KOPT-K1 (cell line): ENCODE data around the gene SKIL.

Experiments used
- H3K27ac ChIP-seq: fragments of 200-600 bp; sonication (generic); 2 replicates; pipeline ENCODE4 v1.5.1; 2016; ENCODE audit warnings: antibody characterized with exemption, mild to moderate bottlenecking, low read depth, low read length; ENCODE audit not compliant: poor library complexity, severe bottlenecking
- H3K36me3 ChIP-seq: fragments of 200-600 bp; sonication (generic); 2 replicates; pipeline ENCODE4 v1.5.1; 2017; ENCODE audit warnings: antibody characterized with exemption, mild to moderate bottlenecking, low read length, moderate library complexity; ENCODE audit not compliant: insufficient read depth
- H3K9me3 ChIP-seq: fragments of 200-600 bp; sonication (generic); 2 replicates; pipeline ENCODE4 v1.5.1; 2017; ENCODE audit warnings: antibody characterized with exemption, low read length, mild to moderate bottlenecking; ENCODE audit not compliant: insufficient read depth, poor library complexity, severe bottlenecking

The SKIL gene

DNA sequence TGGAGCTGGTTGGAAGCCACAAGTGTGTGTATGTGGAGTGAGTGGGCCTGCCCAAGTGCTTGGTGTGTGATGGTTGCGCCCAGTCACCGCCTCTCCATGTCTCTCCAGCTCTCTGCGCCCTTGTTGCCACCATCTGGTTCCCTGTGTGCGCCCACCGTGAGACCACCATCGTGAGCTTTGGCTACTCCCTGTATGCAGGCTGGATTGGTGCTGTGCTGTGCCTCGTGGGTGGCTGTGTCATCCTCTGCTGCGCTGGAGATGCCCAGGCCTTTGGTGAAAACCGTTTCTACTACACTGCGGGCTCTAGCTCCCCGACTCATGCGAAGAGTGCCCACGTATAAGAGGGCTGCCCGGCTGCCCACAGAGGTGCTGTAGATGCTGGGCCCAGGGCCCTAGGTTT, 74.9 kb downstream of the SKIL start:
- Histone ChIP-seq H3K36me3 (no peaks in the 10 kb centered on the region), H3K27ac (no peak overlapping the region), H3K9me3 (no peaks in the 10 kb centered on the region)

DNA sequence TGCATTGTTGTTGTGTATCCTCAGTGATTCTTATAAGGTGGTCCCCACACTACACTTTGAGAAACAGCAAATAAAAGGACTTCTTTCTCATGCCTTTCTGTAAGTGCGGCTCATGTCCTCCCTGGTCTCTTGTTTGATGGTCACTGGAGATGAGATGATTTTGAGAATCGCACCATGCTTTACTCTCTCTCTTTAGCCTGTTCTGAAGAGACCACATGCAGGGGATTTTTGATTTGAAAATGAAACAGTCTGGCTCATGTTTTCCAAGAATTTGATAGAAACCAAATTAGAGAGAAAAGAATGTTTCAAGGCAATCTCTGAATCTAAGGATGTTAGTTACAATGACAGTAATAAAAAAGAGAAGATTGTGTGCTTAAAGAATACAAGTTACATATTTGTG, 79.2 kb downstream of the SKIL start:
- Histone ChIP-seq H3K9me3 (no peaks in the 10 kb centered on the region), H3K36me3 (no peaks in the 10 kb centered on the region), H3K27ac (no peak overlapping the region)

DNA sequence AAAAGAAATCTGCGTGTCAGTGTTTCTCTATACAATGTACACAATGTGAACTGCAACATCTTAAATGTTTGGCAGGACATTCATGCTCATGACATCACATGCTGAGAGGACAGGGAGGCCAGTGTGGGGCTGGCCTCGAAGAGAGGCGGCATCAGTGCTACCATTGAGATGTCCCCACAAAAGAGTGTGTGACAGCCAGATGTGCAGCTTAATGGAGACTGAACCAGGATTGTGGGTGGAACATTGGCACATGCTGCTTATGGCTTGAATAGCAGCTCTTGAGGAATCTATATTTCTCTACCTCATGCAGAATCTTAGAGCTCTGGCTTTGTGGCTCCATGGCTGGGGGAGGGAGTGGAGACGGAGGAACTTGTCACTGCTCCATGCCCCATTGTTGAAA, 79.7 kb downstream of the SKIL start:
- H3K27ac ChIP-seq = no peak overlapping the region
- H3K36me3 ChIP-seq = no peaks in the 10 kb centered on the region
- no peaks in the 10 kb centered on the region for H3K9me3 ChIP-seq

DNA sequence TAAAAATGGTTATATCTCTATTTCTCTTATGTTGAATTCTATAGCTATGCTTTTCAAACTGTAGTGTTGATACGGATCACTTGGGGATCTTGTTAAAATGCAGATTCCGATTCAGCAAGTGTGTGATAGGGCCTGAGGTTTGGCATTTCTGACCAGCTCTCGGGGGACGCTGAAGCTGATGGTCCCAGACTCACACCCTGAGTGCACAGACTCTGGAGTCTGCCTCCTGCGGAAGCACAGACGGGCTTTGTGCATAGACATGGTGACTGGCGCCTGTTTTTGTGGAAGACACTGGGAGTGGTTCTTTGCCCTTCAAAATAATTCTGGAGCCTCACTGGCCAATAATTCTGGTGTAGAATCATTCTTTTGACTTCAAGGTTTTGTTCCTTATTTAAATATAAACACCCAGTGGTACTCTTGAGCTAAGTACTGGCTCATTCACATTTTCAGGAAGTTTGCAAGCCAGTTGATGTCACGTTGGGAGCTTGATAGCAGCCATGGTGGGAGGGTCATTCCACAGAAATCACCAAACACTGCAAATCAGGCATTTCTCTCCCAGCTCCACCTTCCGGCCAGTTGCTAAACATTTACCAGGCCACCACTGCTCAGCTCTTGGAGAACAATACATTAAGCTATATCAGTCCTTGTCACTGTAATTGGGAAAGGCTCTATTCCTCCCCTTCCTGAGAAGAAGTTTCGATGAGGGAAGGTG, 80.3 kb downstream of the SKIL start:
- no peaks in the 10 kb centered on the region for H3K9me3 ChIP-seq
- H3K27ac ChIP-seq = no peak overlapping the region

GRCh38 chr3:170438836-170439235, 81.3 kb downstream of the SKIL start:
- Histone ChIP-seq H3K36me3 (no peaks in the 10 kb centered on the region), H3K9me3 (no peaks in the 10 kb centered on the region), H3K27ac (no peak overlapping the region)

More for the DNA sequence above, 80.3 kb downstream of the SKIL start:
- no peaks in the 10 kb centered on the region for H3K36me3 ChIP-seq

- no peak overlapping the region for H3K27ac ChIP-seq
- H3K9me3 ChIP-seq = no peaks in the 10 kb centered on the region
- H3K36me3 ChIP-seq = no peaks in the 10 kb centered on the region
Observed at GRCh38 chr3:170440344-170440743, 82.8 kb downstream of the SKIL start.

- H3K9me3 ChIP-seq = no peaks in the 10 kb centered on the region
- no peak overlapping the region for H3K27ac ChIP-seq
- no peaks in the 10 kb centered on the region for H3K36me3 ChIP-seq
Observed at GRCh38 chr3:170441412-170441811, 83.9 kb downstream of the SKIL start.

GRCh38 chr3:170442947-170443346, 85.4 kb downstream of the SKIL start:
- Histone ChIP-seq H3K36me3 (no peaks in the 10 kb centered on the region), H3K27ac (no peak overlapping the region), H3K9me3 (no peaks in the 10 kb centered on the region)

- H3K36me3 ChIP-seq = no peaks in the 10 kb centered on the region
- no peak overlapping the region for H3K27ac ChIP-seq
- H3K9me3 ChIP-seq = no peaks in the 10 kb centered on the region
Observed at GRCh38 chr3:170443457-170443856, 85.9 kb downstream of the SKIL start.
